Stomach smooth muscle (tissue), 2 donors: ENCODE measurements around the gene AAK1.
"Not testable (repeated sequence)": the region's sequence is repeated elsewhere in the genome, so short reads cannot be mapped to it uniquely, and the experiment has no call there.

Experiments
- H3K27ac ChIP-seq: one replicate; pipeline ENCODE4 v1.7.0; 2013; ENCODE audit warnings: mild to moderate bottlenecking, low read length, inconsistent platforms
- H3K27me3 ChIP-seq, 2 donors: one replicate each; pipeline ENCODE4 v1.7.0; 2013; ENCODE audit warnings: low read length in 2 of 2; ENCODE audit not compliant: insufficient read depth in 2 of 2, control insufficient read depth in 1 of 2
- H3K36me3 ChIP-seq, 2 donors: one replicate each; pipeline ENCODE4 v1.7.0; 2013; ENCODE audit warnings: low read length in 2 of 2; ENCODE audit not compliant: control insufficient read depth in 2 of 2, insufficient read depth in 2 of 2
- H3K4me1 ChIP-seq: one replicate; pipeline ENCODE4 v1.7.0; 2013; ENCODE audit warnings: low read length; ENCODE audit not compliant: control insufficient read depth, insufficient read depth
- H3K4me3 ChIP-seq, 2 donors: one replicate each; pipeline ENCODE4 v1.7.0; 2013; ENCODE audit warnings: low read length in 2 of 2
- H3K9ac ChIP-seq, 2 donors: one replicate each; pipeline ENCODE4 v1.7.0; 2013; ENCODE audit warnings: low read length in 2 of 2, mild to moderate bottlenecking in 1 of 2
- H3K9me3 ChIP-seq, 2 donors: one replicate each; pipeline ENCODE4 v1.7.0; 2013; ENCODE audit warnings: low read length in 2 of 2; ENCODE audit not compliant: control insufficient read depth in 2 of 2
- donor health status: healthy.
- donor health status: Pancreatic carcinoma.

The AAK1 gene

DNA sequence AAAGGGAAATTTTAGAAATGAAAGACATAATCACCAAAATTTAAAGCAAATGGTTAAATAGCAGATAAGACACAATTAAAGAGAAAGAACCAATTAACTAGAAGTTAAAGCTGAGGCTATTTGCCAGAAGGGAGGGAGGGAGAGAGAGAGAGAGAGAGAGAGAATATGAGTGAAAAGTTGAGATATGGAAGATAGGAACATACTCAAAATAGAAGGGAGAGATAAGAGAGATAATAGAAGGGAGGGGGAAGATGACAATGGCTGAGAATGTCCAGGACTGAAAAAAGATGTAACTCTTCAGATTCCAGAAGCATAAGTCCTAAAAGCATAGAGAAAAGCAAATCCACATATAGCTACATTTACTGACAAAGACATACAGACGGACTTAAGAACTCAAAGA, 17.1 kb upstream of the AAK1 start:
- Histone ChIP-seq H3K27ac (no peak overlapping the region), H3K4me1 (no peaks in the 10 kb centered on the region), H3K9ac (no peak overlapping the region), H3K4me3 (no peak overlapping the region), H3K9me3 (no peaks in the 10 kb centered on the region), H3K27me3 (no peaks in the 10 kb centered on the region), H3K36me3 (no peaks in the 10 kb centered on the region)

DNA sequence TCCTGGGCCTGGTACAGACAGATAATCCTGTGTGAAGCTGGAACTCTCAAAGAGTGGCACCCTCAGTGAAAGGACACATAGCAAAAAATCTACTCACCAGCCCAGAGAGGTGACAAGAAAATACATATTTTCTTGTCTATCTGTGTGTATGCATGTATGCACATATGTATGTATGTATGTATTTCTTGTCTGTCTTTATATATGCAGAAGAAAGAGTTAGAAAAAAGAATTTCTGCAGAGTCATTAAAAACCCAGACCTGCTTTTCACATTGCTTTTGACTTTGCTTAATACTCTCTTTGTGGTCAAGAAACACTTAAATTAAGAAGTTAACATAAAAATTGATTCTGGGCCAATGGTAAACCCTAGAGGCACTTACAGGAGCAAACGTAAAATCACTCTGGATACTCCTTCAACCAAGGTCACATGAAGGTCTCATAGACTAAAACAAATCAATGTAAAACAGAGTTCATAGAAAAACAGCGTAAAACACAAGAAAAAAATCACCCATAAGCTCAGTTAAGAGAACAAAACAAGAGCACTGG, 16.5 kb upstream of the AAK1 start:
- no peak overlapping the region for H3K9ac ChIP-seq
- no peaks in the 10 kb centered on the region for H3K36me3 ChIP-seq
- no peak overlapping the region for H3K4me3 ChIP-seq
- no peaks in the 10 kb centered on the region for H3K4me1 ChIP-seq
- H3K9me3 ChIP-seq, result no peaks in the 10 kb centered on the region
- H3K27ac ChIP-seq, result no peak overlapping the region
- no peaks in the 10 kb centered on the region for H3K27me3 ChIP-seq

DNA sequence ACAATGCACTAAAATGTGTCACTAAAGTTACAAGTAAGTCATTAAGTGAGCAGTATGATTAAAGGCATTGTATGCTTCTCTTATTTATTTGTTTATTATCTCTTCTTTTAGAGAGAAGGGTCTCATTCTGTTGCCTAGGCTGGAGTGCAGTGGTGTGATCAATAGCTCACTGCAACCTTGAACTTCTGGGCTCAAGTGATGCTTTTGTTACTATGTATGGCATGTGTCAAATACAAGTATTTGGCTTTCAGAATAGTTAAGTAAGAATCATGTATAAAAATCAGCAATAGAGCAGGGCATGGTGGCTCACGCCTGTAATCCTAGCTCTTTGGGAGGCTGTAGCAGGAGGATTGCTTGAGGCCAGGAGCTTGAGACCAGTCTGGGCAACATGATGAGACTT, 15.8 kb upstream of the AAK1 start:
- Histone ChIP-seq H3K9me3 (no peaks in the 10 kb centered on the region), H3K36me3 (no peaks in the 10 kb centered on the region), H3K4me1 (no peaks in the 10 kb centered on the region), H3K27me3 (no peaks in the 10 kb centered on the region), H3K9ac (no peak overlapping the region), H3K27ac (no peak overlapping the region), H3K4me3 (no peak overlapping the region)

DNA sequence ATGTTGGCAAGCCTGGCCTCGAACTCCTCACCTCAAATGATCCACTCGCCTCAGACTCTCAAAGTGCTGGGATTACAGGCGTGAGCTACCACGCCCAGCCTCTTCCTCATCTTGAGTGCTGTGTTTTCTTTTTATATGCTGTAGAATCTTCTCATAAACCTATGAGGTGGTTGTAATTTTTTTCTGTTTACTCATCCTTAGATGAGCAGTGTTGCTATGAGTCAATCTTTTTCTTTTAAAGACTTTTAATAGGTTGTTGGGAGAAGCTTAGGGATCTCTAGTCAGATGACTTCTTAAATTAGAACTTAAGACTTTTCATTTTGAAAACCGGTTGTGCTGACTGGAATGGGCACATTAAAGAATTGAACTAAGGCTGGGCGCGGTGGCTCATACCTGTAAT, 8.7 kb upstream of the AAK1 start:
- H3K36me3 ChIP-seq, result no peaks in the 10 kb centered on the region

DNA sequence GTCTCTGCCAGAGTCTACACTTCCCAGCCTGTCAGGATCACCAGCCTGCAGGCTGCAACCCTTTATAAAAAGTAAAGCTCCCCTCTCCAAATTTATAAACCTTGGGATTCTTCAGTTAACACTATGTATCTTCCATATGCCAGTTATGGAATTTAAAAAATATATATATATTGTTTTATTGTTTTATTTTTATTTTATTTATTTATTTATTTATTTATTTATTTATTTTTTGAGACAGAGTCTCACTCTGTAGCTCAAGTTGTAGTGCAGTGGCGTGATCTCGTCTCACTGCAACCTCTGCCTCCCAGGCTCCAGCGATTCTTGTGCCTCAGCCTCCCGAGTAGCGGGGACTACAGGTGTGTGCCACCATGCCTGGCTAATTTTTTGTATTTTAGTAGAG, 3.7 kb upstream of the AAK1 start:
- H3K36me3 ChIP-seq, H3K4me1 ChIP-seq, H3K9ac ChIP-seq, H3K27ac ChIP-seq, H3K27me3 ChIP-seq, H3K9me3 ChIP-seq, H3K4me3 ChIP-seq: not testable (repeated sequence)

More for the DNA sequence above, 8.7 kb upstream of the AAK1 start:
- no peaks in the 10 kb centered on the region for H3K27me3 ChIP-seq
- H3K27ac ChIP-seq, result no peak overlapping the region
- H3K9me3 ChIP-seq, result no peaks in the 10 kb centered on the region
- H3K9ac ChIP-seq, result no peak overlapping the region
- H3K4me1 ChIP-seq, result no peaks in the 10 kb centered on the region
- no peak overlapping the region for H3K4me3 ChIP-seq

DNA sequence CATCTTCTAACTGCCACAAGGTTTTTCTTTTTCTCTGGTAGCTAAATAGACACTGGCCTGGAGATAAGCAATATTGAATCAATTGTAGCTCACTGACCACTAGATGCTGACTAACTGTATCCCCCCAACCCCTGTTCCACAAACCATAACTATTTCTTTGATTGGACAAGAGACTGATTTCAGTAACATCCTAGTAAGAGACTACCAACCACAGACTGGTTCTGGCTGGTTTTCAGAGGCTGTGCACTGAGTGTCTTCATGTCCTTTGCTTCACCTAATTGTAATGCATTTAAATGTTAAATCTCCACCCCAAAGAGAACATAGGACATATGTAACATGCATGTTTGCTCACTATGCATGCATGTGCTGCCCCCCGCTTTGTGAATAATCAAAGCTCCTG, 3.2 kb upstream of the AAK1 start:
- Histone ChIP-seq H3K27me3 (no peaks in the 10 kb centered on the region), H3K4me1 (peaks cover 8% of the 10 kb centered on the region), H3K9ac (no peak overlapping the region), H3K36me3 (no peaks in the 10 kb centered on the region), H3K9me3 (no peaks in the 10 kb centered on the region), H3K27ac (no peak overlapping the region), H3K4me3 (no peak overlapping the region)

DNA sequence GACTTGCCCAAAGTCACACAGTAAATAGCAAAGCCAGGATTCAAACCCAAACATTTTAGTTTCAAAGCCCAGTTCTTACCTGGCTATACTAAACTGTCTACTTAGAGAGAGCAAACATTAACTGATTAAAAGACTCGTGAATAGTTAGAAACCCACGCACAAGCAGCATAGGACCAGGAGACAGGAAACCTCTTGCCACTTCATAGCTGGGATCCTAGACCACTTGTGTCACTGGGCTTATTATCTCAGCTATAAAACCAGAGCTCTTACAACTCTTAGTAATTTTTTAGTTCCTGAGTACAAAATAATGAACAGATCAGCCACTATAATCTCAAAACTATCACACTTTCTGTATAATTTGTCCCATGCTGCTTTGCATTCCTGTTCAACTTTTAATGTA, 2.4 kb upstream of the AAK1 start:
- H3K9me3 ChIP-seq, result no peaks in the 10 kb centered on the region
- H3K27ac ChIP-seq, result no peak overlapping the region
- H3K27me3 ChIP-seq, result no peaks in the 10 kb centered on the region
- no peaks in the 10 kb centered on the region for H3K36me3 ChIP-seq
- peaks cover 14% of the 10 kb centered on the region for H3K4me1 ChIP-seq
- no peak overlapping the region for H3K4me3 ChIP-seq
- H3K9ac ChIP-seq, result no peak overlapping the region

DNA sequence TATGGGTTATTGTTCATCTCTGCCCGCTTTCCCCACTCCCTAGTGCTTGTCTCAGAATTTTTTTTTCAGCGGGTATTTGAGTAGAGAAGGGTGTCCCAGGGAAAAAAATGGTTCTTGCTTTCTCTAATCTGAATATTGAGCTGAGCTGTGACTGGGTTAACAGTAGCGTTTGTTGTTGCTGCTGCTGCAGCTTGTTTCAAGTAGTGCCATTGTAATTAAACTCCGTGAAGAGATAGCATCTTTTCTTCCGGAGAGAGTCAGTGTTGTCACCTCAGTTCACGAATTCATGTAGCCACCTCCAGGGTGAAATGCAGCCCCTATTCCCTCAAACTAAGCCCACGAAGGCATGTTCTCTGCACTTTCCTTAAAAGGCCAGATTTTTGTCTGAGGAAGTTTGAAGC, 1.5 kb upstream of the AAK1 start:
- Histone ChIP-seq H3K27me3 (no peaks in the 10 kb centered on the region), H3K27ac (peak overlapping the region; percentile 95), H3K4me3 (peak overlapping the region; percentile 68 to 98), H3K9ac (peak overlapping the region; percentile 75 to 95), H3K36me3 (no peaks in the 10 kb centered on the region), H3K9me3 (no peaks in the 10 kb centered on the region), H3K4me1 (peaks cover 19% of the 10 kb centered on the region)

DNA sequence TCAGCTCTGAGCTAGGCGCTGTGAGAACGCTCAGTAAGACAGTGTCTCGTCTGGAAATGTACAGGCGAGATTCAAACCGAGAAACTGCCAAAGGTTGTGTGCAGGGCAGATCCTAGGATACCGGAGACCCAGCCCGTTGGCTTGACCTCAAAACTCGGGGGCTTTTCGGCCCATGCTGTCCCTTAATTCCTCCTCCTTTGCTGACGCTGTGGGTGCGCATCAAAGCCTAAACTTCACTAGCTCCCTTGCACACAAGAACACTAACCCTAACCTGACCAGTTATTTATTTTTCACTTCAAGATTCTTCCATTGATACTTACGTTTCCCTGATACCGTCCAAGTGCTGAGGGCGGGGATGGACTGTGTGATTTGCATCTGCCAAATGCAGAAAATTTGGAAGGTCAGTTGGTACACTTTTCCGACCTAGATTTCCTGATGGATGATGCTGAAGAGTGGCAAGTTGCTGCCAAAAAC, 1.0 kb upstream of the AAK1 start:
- peaks cover 19% of the 10 kb centered on the region for H3K4me1 ChIP-seq
- no peaks in the 10 kb centered on the region for H3K27me3 ChIP-seq
- H3K9ac ChIP-seq, result peak overlapping the region; percentile 75 to 95
- H3K36me3 ChIP-seq, result no peaks in the 10 kb centered on the region
- peak overlapping the region; percentile 68 to 98 for H3K4me3 ChIP-seq
- H3K9me3 ChIP-seq, result no peaks in the 10 kb centered on the region
- peak overlapping the region; percentile 95 for H3K27ac ChIP-seq

DNA sequence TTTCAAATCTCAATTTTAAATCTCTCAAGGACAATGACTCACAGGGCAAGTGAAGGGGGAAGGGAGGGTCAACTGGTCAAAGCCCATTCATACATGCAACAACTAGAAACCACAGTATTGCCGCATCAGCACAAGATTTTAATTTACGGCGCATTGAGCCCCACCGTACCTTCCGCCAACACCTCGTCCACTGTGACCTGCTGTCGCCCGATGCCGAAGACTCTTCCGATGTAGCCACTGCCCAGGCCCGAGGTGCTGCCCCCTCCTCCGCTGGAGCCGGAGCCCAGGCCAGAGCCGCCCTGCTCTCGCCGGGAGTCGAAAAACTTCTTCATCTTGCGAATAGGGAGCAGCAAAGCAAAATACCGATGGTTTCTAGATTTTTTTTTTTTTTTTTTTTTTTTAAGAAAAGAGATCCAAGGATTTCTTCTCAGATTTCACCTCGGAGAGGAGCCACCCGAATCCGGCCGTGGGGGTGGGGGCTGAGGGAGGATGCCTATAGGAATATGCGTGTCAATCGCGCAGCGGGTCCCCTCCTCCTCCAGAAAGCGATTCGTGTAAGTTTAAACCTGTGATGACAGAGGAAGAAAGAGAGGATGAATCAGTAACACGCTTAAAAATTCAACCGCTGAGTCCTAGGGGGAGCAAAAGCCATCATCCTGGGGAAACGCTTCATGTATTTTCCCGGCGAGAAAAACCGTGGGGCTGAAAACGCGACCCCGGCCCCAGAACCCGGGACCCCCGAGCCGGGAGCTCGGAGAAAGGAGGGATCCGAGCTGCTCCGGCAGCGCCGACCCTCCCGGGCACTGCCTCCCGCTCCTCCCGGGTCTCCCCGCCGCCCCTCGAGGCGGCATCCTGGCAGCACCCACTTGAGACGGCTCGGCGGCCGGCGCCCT, 584 bp downstream of the AAK1 start:
- H3K9me3 ChIP-seq, result no peaks in the 10 kb centered on the region
- peak overlapping the region; percentile 75 to 84 for H3K9ac ChIP-seq
- H3K4me1 ChIP-seq, result peaks cover 19% of the 10 kb centered on the region
- no peaks in the 10 kb centered on the region for H3K36me3 ChIP-seq
- peak overlapping the region; percentile 91 to 98 for H3K4me3 ChIP-seq
- no peaks in the 10 kb centered on the region for H3K27me3 ChIP-seq
- peak overlapping the region; percentile 95 for H3K27ac ChIP-seq
